GM21723 (cell line): ENCODE results near the gene LGALS3.
A peak's percentile ranks its signal among the peaks of the same experiment; 100 is the strongest.
"Not testable (repeated sequence)": the region's sequence is repeated elsewhere in the genome, so short reads cannot be mapped to it uniquely, and the experiment has no call there.

Source experiments
- ATAC-seq: cut with Tn5 transposase; IDR thresholded peaks from one replicate; pipeline ENCODE4 v1.9.1; 2021; ENCODE audit warnings: mild to moderate bottlenecking, moderate library complexity; ENCODE audit not compliant: unreplicated experiment

LGALS3 gene

DNA sequence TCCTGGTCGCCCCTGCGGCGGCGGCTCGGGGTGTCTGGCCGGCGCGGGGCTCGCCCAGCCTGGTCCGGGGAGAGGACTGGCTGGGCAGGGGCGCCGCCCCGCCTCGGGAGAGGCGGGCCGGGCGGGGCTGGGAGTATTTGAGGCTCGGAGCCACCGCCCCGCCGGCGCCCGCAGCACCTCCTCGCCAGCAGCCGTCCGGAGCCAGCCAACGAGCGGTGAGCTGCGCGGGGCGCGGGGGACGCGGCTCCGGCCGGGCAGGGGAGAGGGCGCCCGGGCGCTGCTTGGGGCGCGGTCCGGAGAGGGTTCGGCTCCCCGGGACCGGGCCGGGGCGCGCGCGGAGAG lies at the start of gene LGALS3:
Gene LGALS3, plus strand, starts transcription at position 167 of the 342 bp plus-strand sequence. CDS start 8,122 bp downstream, outside the sequence.
- ATAC-seq: peak; percentile 73

DNA sequence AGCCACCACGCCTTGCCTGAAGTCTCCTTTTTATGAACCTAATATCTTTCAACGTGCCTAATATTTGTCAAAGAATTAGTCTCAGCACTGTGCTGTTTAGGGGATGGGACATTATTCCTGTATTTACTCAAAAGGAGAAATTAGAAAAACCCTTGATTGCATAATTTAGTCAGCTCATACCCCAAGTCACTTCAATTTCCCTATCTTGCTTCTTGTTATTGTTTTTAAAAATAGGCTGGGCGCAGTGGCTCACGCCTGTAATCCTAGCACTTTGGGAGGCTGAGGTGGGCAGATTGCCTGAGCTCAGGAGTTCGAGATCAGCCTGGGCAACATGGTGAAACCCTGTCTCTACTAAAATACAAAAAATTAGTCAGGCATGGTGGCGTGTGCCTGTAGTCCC lies 49.1 kb upstream of the LGALS3 start:
- not testable (repeated sequence) for ATAC-seq

DNA sequence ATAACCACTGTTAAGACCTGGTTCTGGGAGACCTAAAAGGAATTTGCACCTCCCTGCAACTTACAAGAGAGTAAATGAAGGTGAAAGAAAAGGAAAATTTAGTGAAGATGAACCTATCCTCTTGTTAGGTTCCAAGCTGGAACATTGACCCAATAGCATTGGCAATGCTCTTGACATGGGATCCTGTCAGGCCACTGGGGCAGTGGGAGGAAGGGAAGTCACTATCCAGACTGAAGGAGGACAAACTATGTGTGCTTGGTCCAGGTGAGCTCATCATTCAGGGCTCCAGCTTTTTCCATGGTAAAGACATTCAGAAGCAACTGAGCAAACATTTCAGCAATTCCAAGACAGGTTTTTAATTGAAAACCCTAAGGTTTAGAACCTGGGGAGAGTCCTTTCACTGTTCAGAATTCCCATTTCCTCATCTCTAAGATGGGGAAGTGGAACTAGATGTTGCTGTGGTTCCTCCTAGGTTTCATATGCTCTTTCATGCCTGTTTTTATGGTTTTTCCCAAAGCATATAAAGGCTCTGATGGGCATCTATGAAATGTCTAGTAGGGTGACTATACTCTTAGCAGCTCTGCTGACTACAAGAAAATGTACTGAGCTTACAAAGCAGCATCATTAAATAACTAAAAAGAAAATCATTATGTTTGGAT lies 44.5 kb upstream of the LGALS3 start:
- ATAC-seq: no peak

DNA sequence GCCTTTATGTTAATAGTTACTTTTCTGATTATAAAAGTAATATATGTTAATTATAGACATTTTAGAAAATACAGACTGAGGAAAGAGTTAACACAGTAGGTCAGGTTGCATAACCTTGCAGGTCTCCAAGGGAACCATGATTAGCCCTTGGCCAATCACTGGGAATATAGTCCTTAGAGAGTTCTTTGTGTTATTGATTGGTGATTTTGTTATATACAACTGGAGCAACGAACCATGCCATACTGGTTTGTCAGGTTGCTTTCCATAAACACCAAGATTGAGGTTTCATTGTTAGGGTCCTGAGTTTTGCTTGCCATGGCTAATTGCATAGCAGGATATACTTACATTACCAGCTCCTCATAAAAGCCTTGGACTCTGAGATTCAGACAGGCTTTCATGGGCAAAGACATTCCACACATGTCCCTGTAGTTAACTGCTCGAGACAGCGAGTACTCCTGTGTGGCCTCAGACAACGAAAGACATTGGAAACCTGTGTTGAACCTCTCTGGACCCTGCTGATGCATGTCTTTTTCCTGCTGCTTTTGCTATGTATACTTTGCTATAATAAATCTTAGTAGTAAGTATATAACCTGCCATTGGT lies 43.9 kb upstream of the LGALS3 start:
- no peak for ATAC-seq

DNA sequence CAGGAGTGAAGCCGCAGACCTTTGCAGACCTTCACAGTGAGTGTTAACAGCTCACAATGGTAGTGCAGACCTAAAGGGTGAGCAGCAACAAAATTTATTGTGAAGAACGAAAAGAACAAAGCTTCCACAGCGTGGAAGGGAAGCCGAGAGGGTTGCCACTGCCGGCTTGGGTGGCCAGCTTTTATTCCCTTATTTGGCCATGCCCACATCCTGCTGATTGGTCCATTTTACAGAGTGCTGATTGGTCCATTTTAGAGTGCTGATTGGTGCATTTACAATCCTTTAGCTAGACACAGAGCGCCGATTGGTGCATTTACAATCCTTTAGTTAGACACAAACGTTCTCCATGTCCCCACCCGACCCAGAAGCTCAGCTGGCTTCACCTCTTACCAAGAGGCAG lies 42.1 kb upstream of the LGALS3 start:
- ATAC-seq: no peak

GRCh38 chr14:55088356-55088755 lies 40.7 kb upstream of the LGALS3 start:
- no peak for ATAC-seq

DNA sequence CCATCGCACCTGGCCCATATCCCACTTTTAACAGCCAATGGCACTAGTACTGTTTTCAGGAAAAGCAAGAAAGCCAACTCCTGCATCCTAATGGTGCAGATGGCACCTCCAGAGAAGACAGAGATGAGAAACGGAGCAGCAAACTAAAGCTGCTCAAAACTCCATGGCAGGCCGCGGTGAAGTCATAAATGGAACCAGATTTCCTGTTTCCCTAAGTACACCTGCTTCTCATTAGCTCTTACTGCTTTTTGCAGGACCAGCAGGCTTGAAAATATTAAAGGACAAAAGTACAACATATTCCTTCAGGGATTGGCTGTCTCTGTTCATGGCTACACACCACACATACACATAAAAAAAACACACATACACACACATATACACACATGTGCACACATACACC lies 36.7 kb upstream of the LGALS3 start:
- ATAC-seq: no peak

- no peak for ATAC-seq
These were observed 34.5 kb upstream of the LGALS3 start for GRCh38 chr14:55094292-55095157.

- ATAC-seq: peak; percentile 72
These were observed 31.0 kb upstream of the LGALS3 start for GRCh38 chr14:55097881-55098560.

GRCh38 chr14:55098561-55098898 lies 30.5 kb upstream of the LGALS3 start:
- no peak for ATAC-seq

- no peak for ATAC-seq
These were observed 29.3 kb upstream of the LGALS3 start for GRCh38 chr14:55099756-55100155.

DNA sequence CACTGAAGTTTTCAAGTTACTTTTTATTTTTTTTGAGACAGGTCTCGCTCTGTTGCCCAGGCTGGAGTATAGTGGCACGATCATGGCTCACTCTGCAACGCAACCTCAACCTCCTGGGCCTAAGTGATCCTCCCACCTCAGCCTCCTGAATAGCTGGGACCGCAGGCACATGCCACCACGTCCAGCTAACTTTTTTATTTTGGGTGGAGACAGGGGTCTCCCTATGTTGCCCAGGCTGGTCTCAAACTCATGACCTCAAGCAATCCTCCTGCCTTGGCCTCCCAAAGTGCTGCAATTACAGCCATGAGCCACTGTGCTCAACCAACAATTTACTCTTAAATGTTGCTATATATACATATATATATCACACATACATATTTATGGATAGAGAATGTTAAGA lies 27.4 kb upstream of the LGALS3 start:
- ATAC-seq: no peak

- peak; percentile 70 for ATAC-seq
These were observed 26.9 kb upstream of the LGALS3 start for GRCh38 chr14:55102141-55102621.

DNA sequence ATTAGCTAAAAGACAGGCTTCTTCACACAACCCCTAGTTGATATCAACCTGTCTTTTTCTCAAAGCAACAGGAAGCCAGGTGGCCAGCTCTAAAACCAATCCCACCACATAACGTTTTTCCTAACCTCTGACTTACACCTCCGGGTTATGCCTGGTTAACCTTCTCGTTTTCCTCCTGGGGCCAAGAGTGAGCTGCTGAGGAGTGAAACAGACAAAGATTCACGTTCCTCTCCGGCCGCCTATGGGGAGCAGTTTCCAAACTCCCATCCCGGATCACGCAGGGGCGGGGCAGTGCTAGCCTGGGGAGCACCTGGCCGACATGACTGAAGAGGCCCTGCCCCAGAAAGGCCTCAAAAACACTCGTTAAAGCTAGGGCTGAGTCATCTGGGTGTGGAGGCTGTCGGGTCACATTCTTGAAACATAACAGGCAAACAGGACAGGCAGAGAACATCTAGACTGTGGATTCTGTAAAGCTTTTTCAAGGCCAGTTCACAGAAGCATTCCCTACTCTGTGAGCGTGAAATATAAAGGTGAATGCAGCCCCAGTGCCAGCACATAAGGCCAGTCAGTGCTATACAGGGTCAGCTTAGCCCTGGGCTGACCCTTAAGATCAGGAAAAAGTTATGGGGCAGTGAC lies 25.9 kb upstream of the LGALS3 start:
- ATAC-seq: peak; percentile 33

- no peak for ATAC-seq
These were observed 24.8 kb upstream of the LGALS3 start for GRCh38 chr14:55103971-55104954.

GRCh38 chr14:55105991-55106390 lies 23.1 kb upstream of the LGALS3 start:
- ATAC-seq: no peak

GRCh38 chr14:55107766-55108554 lies 21.1 kb upstream of the LGALS3 start:
- peak; percentile 63 for ATAC-seq

DNA sequence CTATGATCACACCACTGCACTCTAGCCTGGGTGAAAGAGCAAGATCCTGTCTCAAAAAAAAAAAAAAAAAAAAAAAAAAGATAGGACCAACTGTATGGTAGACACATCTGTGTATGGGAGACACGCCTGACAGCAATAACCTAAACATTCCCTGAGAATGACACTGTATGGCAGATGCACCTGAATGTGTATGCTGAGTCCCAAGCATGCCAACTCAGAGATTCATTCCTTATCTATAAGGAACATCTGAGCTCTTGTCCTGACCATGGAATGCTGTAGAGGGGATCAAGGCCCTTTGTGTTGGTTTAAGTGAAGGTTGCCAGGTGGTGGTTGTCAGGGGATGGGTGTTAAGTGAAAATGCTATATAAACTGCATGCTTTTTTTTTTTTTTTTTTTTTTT lies 19.2 kb upstream of the LGALS3 start:
- ATAC-seq: no peak
